ENCODE results near the gene FLYWCH1. TPM values are rescaled to one million over a fixed set of nuclear protein-coding genes. Genes with fewer than 3 reads are reported as not detected.
"Not testable (repeated sequence)": the region's sequence is repeated elsewhere in the genome, so short reads cannot be mapped to it uniquely, and the experiment has no call there.

FLYWCH1 gene
- total RNA-seq, 1 donor from 2014 or later = 65.4 TPM

GRCh38 chr16:2904100-2904921, 7.4 kb upstream of the FLYWCH1 start:
- no peaks in the 10 kb centered on the region for H3K27me3 Mint-ChIP-seq (ENCODE audit: low read depth)
- intact Hi-C loops (cut with micrococcal nuclease) = loop anchor here (2.0 kb wide), 2 partner anchors 64 to 118 kb away; partner anchors contain the start of genes HCFC1R1 and PAQR4
- H3K27ac Mint-ChIP-seq = peak overlapping the region; percentile 92
- no peaks in the 10 kb centered on the region for H3K9me3 Mint-ChIP-seq
- H3K36me3 Mint-ChIP-seq (ENCODE audit: low read depth) = no peaks in the 10 kb centered on the region
- peaks cover 19% of the 10 kb centered on the region for H3K4me1 Mint-ChIP-seq (ENCODE audit: low read depth)
- DNase-seq (ENCODE audit: low spot score) = peak; percentile 76
- H3K4me3 Mint-ChIP-seq (ENCODE audit: low read depth) = peak overlapping the region; percentile 92

- DNase-seq (ENCODE audit: low spot score) = peak; percentile 40
- H3K4me1 Mint-ChIP-seq (ENCODE audit: low read depth) = peaks cover 19% of the 10 kb centered on the region
- intact Hi-C loops (cut with micrococcal nuclease) = loop anchor here (1.0 to 2.0 kb wide), 3 partner anchors 23 to 118 kb away; partner anchors contain the start of genes HCFC1R1 and PAQR4
- H3K36me3 Mint-ChIP-seq (ENCODE audit: low read depth) = no peaks in the 10 kb centered on the region
- peak overlapping the region; percentile 92 for H3K4me3 Mint-ChIP-seq (ENCODE audit: low read depth)
- H3K27me3 Mint-ChIP-seq (ENCODE audit: low read depth) = no peaks in the 10 kb centered on the region
- peak overlapping the region; percentile 92 for H3K27ac Mint-ChIP-seq
- no peaks in the 10 kb centered on the region for H3K9me3 Mint-ChIP-seq
Measured at GRCh38 chr16:2904922-2905240, 6.8 kb upstream of the FLYWCH1 start.

GRCh38 chr16:2905241-2905987, 6.3 kb upstream of the FLYWCH1 start:
- H3K9me3 Mint-ChIP-seq = no peaks in the 10 kb centered on the region
- peaks cover 19% of the 10 kb centered on the region for H3K4me1 Mint-ChIP-seq (ENCODE audit: low read depth)
- H3K4me3 Mint-ChIP-seq (ENCODE audit: low read depth) = peak overlapping the region; percentile 92
- intact Hi-C loops (cut with micrococcal nuclease) = loop anchor here (1.0 to 2.0 kb wide), 3 partner anchors 23 to 117 kb away; partner anchors contain the start of genes HCFC1R1 and PAQR4
- peaks cover 2% of the 10 kb centered on the region for H3K27me3 Mint-ChIP-seq (ENCODE audit: low read depth)
- peak overlapping the region; percentile 58 for H3K27ac Mint-ChIP-seq
- peak; percentile 95 for DNase-seq (ENCODE audit: low spot score)
- no peaks in the 10 kb centered on the region for H3K36me3 Mint-ChIP-seq (ENCODE audit: low read depth)

- no peak for DNase-seq (ENCODE audit: low spot score)
- no peaks in the 10 kb centered on the region for H3K36me3 Mint-ChIP-seq (ENCODE audit: low read depth)
- intact Hi-C loops (cut with micrococcal nuclease) = loop anchor here (1.0 to 2.0 kb wide), 3 partner anchors 24 to 117 kb away; partner anchors contain the start of genes HCFC1R1 and PAQR4
- peak overlapping the region; percentile 57 for H3K27ac Mint-ChIP-seq
- peaks cover 4% of the 10 kb centered on the region for H3K27me3 Mint-ChIP-seq (ENCODE audit: low read depth)
- peak overlapping the region; percentile 92 for H3K4me3 Mint-ChIP-seq (ENCODE audit: low read depth)
- no peaks in the 10 kb centered on the region for H3K9me3 Mint-ChIP-seq
- peaks cover 19% of the 10 kb centered on the region for H3K4me1 Mint-ChIP-seq (ENCODE audit: low read depth)
Measured at GRCh38 chr16:2905988-2906387, 5.7 kb upstream of the FLYWCH1 start.

DNA sequence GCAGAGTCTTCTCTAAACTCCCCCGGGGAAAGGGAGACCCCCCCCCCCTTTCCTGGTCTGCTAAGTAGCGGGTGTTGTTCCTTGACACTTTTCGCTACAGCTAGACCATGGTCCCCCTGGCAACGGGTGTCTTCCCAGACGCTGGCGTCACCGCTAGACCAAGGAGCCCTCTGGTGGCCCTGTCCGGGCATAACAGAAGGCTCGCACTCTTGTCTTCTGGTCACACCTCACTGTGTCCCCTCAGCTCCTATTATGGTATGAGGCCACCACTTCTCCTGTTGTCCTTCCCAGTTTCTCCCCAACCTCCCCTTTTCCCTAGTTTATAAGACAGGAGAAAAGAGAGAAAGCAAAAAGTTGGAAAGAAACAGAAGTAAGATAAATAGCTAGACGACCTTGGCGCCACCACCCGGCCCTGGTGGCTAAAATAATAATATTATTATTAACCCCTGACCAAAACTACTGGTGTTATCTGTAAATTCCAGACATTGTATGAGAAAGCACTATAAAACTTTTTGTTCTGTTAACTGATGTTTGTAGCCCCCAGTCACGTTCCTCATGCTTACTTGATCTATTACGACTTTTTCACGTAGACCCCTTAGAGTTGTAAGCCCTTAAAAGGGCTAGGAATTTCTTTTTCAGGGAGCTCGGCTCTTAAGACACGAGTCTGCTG, 4.5 kb upstream of the FLYWCH1 start:
- H3K27ac Mint-ChIP-seq; H3K4me3 Mint-ChIP-seq (ENCODE audit: low read depth); H3K9me3 Mint-ChIP-seq; intact Hi-C loops (cut with micrococcal nuclease); H3K36me3 Mint-ChIP-seq (ENCODE audit: low read depth); H3K27me3 Mint-ChIP-seq (ENCODE audit: low read depth): not testable (repeated sequence)
- peak; percentile 48 for DNase-seq (ENCODE audit: low spot score)
- H3K4me1 Mint-ChIP-seq (ENCODE audit: low read depth) = peaks cover 23% of the 10 kb centered on the region

GRCh38 chr16:2910441-2910969, 1.2 kb upstream of the FLYWCH1 start:
- no peaks in the 10 kb centered on the region for H3K9me3 Mint-ChIP-seq
- intact Hi-C loops (cut with micrococcal nuclease) = no loop called here
- no peak overlapping the region for H3K4me3 Mint-ChIP-seq (ENCODE audit: low read depth)

GRCh38 chr16:2912330-2913199, 834 bp downstream of the FLYWCH1 start:
- H3K4me3 Mint-ChIP-seq (ENCODE audit: low read depth) = peak overlapping the region; percentile 93
- intact Hi-C loops (cut with micrococcal nuclease) = no loop called here
- peak overlapping the region; percentile 64 for H3K27ac Mint-ChIP-seq
- H3K9me3 Mint-ChIP-seq = no peaks in the 10 kb centered on the region
- peaks cover 20% of the 10 kb centered on the region for H3K4me1 Mint-ChIP-seq (ENCODE audit: low read depth)
- DNase-seq (ENCODE audit: low spot score) = peak; percentile 45
- peaks cover 20% of the 10 kb centered on the region for H3K36me3 Mint-ChIP-seq (ENCODE audit: low read depth)
- peaks cover 4% of the 10 kb centered on the region for H3K27me3 Mint-ChIP-seq (ENCODE audit: low read depth)

More at GRCh38 chr16:2910441-2910969, 1.2 kb upstream of the FLYWCH1 start:
- H3K4me1 Mint-ChIP-seq (ENCODE audit: low read depth) = peaks cover 33% of the 10 kb centered on the region
- no peak for DNase-seq (ENCODE audit: low spot score)
- peaks cover 4% of the 10 kb centered on the region for H3K27me3 Mint-ChIP-seq (ENCODE audit: low read depth)
- H3K36me3 Mint-ChIP-seq (ENCODE audit: low read depth) = peaks cover 16% of the 10 kb centered on the region
- no peak overlapping the region for H3K27ac Mint-ChIP-seq

DNA sequence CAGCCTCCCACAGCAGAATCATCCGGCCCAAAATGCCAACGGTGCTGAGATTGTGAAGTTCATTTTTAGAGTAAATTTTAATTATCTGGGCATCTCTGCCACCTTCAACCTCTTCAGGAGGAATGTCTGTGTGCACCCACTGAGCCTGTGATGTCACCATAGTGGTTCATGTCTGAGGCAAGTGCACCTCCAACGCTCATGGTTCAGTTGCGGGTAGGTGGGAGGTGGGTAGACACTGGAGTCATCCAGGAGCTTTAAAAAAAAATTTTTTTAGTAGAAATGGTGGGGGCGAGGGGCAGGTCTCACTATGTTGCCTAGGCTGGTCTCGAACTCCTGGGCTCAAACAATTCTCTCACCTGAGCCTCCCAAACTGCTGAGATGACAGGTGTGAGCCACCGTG, 1.9 kb downstream of the FLYWCH1 start:
- H3K4me1 Mint-ChIP-seq (ENCODE audit: low read depth) = peaks cover 18% of the 10 kb centered on the region

DNA sequence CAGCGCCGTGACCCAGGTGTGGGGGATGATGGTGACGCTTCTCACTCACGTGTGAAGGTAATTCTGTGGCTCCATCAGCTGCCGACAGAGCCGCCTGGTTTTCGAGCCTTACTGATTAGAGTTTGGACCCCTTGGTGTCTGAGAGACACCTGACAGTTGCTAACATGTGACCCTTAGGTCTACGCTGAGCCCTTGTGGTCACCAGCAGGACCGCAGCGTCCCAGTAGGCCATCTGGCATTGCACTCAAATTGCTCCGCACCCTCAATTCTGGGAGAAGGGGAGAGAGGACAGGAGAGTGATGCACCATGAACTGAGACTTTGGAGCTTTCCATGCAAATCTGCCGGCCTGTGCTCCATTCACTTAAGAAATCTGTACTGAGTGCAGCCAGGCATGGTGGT, 2.5 kb downstream of the FLYWCH1 start:
- DNase-seq (ENCODE audit: low spot score) = no peak
- Mint-ChIP-seq H3K36me3 (ENCODE audit: low read depth) (peaks cover 25% of the 10 kb centered on the region), H3K9me3 (no peaks in the 10 kb centered on the region), H3K27ac (no peak overlapping the region), H3K4me1 (ENCODE audit: low read depth) (peaks cover 18% of the 10 kb centered on the region), H3K4me3 (ENCODE audit: low read depth) (peak overlapping the region; percentile 48), H3K27me3 (ENCODE audit: low read depth) (peaks cover 4% of the 10 kb centered on the region)
- intact Hi-C loops (cut with micrococcal nuclease) = no loop called here

More for the DNA sequence above, 1.9 kb downstream of the FLYWCH1 start:
- H3K36me3 Mint-ChIP-seq (ENCODE audit: low read depth) = peaks cover 22% of the 10 kb centered on the region
- H3K27ac Mint-ChIP-seq = no peak overlapping the region
- no peaks in the 10 kb centered on the region for H3K9me3 Mint-ChIP-seq
- peaks cover 4% of the 10 kb centered on the region for H3K27me3 Mint-ChIP-seq (ENCODE audit: low read depth)
- intact Hi-C loops (cut with micrococcal nuclease) = no loop called here
- peak overlapping the region; percentile 93 for H3K4me3 Mint-ChIP-seq (ENCODE audit: low read depth)
- no peak for DNase-seq (ENCODE audit: low spot score)

DNA sequence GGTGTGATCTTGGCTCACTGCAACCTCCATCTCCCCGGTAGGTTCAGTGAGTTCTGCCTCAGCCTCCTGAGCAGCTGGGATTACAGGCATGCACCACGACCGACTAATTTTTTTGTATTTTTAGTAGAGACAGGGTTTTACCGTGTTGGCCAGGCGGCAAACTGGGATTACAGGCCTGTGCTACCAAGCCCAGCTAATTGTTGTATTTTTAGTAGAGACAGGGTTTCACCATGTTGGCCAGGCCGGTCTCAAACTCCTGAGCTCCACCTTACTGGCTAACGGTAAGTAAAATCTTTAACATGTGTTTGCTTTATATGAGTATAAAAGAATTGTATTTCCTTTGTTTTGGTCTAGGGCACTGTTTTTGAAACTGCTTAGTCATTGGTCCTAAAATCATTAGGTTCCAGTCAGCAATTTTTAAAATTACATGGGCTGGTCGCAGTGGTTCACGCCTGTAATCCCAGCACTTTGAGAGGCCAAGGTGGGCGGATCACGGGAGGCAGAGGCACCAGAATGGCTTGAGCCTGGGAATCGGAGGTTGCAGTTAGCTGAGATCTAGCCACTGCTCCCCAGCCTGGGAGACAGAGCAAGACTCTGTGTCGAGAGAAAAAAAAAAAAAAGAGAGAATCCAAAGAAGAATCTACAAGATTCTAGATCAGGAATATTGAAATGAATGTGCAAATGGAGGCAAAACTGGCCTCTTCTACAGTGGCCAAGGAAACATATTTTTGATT, 3.6 kb downstream of the FLYWCH1 start:
- intact Hi-C loops (cut with micrococcal nuclease) = no loop called here
- H3K4me1 Mint-ChIP-seq (ENCODE audit: low read depth) = peaks cover 22% of the 10 kb centered on the region
- H3K27me3 Mint-ChIP-seq (ENCODE audit: low read depth) = peaks cover 2% of the 10 kb centered on the region
- peaks cover 32% of the 10 kb centered on the region for H3K36me3 Mint-ChIP-seq (ENCODE audit: low read depth)
- no peak overlapping the region for H3K4me3 Mint-ChIP-seq (ENCODE audit: low read depth)
- DNase-seq (ENCODE audit: low spot score) = no peak
- no peak overlapping the region for H3K27ac Mint-ChIP-seq
- no peaks in the 10 kb centered on the region for H3K9me3 Mint-ChIP-seq

GRCh38 chr16:2919511-2920255, 8.0 kb downstream of the FLYWCH1 start:
- no peaks in the 10 kb centered on the region for H3K27me3 Mint-ChIP-seq (ENCODE audit: low read depth)
- H3K4me3 Mint-ChIP-seq (ENCODE audit: low read depth) = no peak overlapping the region
- H3K9me3 Mint-ChIP-seq = no peaks in the 10 kb centered on the region
- H3K4me1 Mint-ChIP-seq (ENCODE audit: low read depth) = peaks cover 6% of the 10 kb centered on the region
- H3K36me3 Mint-ChIP-seq (ENCODE audit: low read depth) = peaks cover 29% of the 10 kb centered on the region
- peak; percentile 42 for DNase-seq (ENCODE audit: low spot score)
- H3K27ac Mint-ChIP-seq = peak overlapping the region; percentile 35
- intact Hi-C loops (cut with micrococcal nuclease) = no loop called here
